IPS-NIHi7 (cell line): ENCODE results near the gene VDAC2.
"Not testable (repeated sequence)": the region's sequence is repeated elsewhere in the genome, so short reads cannot be mapped to it uniquely, and the experiment has no call there.

Experiments used
- DNase-seq: peaks from one replicate; pipeline ENCODE4 v3.0.0; 2012; ENCODE audit warnings: mixed read lengths; ENCODE audit errors: extremely low spot score

VDAC2 gene

GRCh38 chr10:75210282-75211006 is at the start of gene VDAC2:
VDAC2 (plus strand) TSS chr10:75210796; CDS start chr10:75211159, 363 bp downstream.
- peak; percentile 85 for DNase-seq

- no peak for DNase-seq
Measured at GRCh38 chr10:75165684-75166622, 44.6 kb upstream of the VDAC2 start.

GRCh38 chr10:75166623-75166972 is 44.0 kb upstream of the VDAC2 start:
- no peak for DNase-seq

GRCh38 chr10:75168275-75168674 is 42.3 kb upstream of the VDAC2 start:
- DNase-seq: no peak

- no peak for DNase-seq
Measured at GRCh38 chr10:75170215-75170614, 40.4 kb upstream of the VDAC2 start.

- DNase-seq: no peak
Measured at GRCh38 chr10:75175046-75175445, 35.5 kb upstream of the VDAC2 start.

- DNase-seq: no peak
Measured at GRCh38 chr10:75176046-75176445, 34.5 kb upstream of the VDAC2 start.

- DNase-seq: no peak
Measured at GRCh38 chr10:75176736-75177135, 33.9 kb upstream of the VDAC2 start.

- no peak for DNase-seq
Measured at GRCh38 chr10:75179657-75180177, 30.9 kb upstream of the VDAC2 start.

- no peak for DNase-seq
Measured at GRCh38 chr10:75180592-75180991, 30.0 kb upstream of the VDAC2 start.

- no peak for DNase-seq
Measured at GRCh38 chr10:75181073-75181472, 29.5 kb upstream of the VDAC2 start.

- DNase-seq: no peak
Measured at GRCh38 chr10:75186310-75186709, 24.3 kb upstream of the VDAC2 start.

GRCh38 chr10:75187961-75188426 is 22.6 kb upstream of the VDAC2 start:
- peak; percentile 78 for DNase-seq

GRCh38 chr10:75188522-75188921 is 22.1 kb upstream of the VDAC2 start:
- not testable (repeated sequence) for DNase-seq

- no peak for DNase-seq
Measured at GRCh38 chr10:75189266-75190096, 21.1 kb upstream of the VDAC2 start.

GRCh38 chr10:75191821-75192568 is 18.6 kb upstream of the VDAC2 start:
- DNase-seq: peak; percentile 25

- not testable (repeated sequence) for DNase-seq
Measured at GRCh38 chr10:75194625-75195024, 16.0 kb upstream of the VDAC2 start.

GRCh38 chr10:75195035-75195763 is 15.4 kb upstream of the VDAC2 start:
- DNase-seq: no peak

GRCh38 chr10:75197066-75197465 is 13.5 kb upstream of the VDAC2 start:
- DNase-seq: no peak

- DNase-seq: no peak
Measured at GRCh38 chr10:75197906-75198305, 12.7 kb upstream of the VDAC2 start.
